Activated B cell treated with CpG ODN at 0.5 μM for 24 hours (primary cell): ENCODE results near the gene CCSER2. TPM values are rescaled to one million over a fixed set of nuclear protein-coding genes. Genes with fewer than 3 reads are reported as not detected.

Experiments
- ATAC-seq: fragments of 200-7000 bp; cut with Tn5 transposase; one replicate; pipeline ENCODE4 v1.10.0; 2021; ENCODE audit warnings: low read depth, mild to moderate bottlenecking, moderate library complexity
- CTCF ChIA-PET: fragments of 350-600 bp; sonication (Branson Sonifier 250); formaldehyde crosslinking; loops from one replicate; lab custom pipeline; 2021; ENCODE audit warnings: antibody characterized with exemption; lab: Charles Lee
- POLR2A ChIA-PET: fragments of 350-600 bp; sonication (Branson Sonifier 250); formaldehyde crosslinking; loops from one replicate; lab custom pipeline; 2021; ENCODE audit warnings: antibody characterized with exemption; lab: Charles Lee
- DNase-seq: peaks from one replicate; pipeline ENCODE4 v3.0.0; 2022
- H3K27ac Mint-ChIP-seq: one replicate; pipeline ENCODE4 v1.8.0; 2020; ENCODE audit warnings: mixed read lengths
- H3K27me3 Mint-ChIP-seq: one replicate; pipeline ENCODE4 v1.8.0; 2021; ENCODE audit warnings: mixed read lengths
- H3K36me3 Mint-ChIP-seq: one replicate; pipeline ENCODE4 v1.8.0; 2021; ENCODE audit warnings: low read depth, mixed read lengths
- H3K4me1 Mint-ChIP-seq: one replicate; pipeline ENCODE4 v1.8.0; 2021; ENCODE audit warnings: mixed read lengths
- H3K4me3 Mint-ChIP-seq: one replicate; pipeline ENCODE4 v1.8.0; 2020; ENCODE audit warnings: mild to moderate bottlenecking, mixed read lengths
- H3K9me3 Mint-ChIP-seq: one replicate; pipeline ENCODE4 v1.8.0; 2020; ENCODE audit warnings: mixed read lengths
- intact Hi-C: fragments of 100-400 bp; cut with micrococcal nuclease; formaldehyde crosslinking; loops from one replicate; pipeline ENCODE4 v1.15.1; 2024
- total RNA-seq: library from RNA; stranded (reverse); gene quantifications from 2 replicates; pipeline ENCODE4 v1.2.3, GENCODE V29; 2022
- TF ChIP-seq, protein P1 (sequence below): fragments of 200-600 bp; IDR thresholded peaks from one replicate; pipeline ENCODE4 v1.8.0; 2022; ENCODE audit warnings: antibody characterized with exemption, mild to moderate bottlenecking

CCSER2 gene
- total RNA-seq, 1 donor from 2014 or later = 57.1 TPM

DNA sequence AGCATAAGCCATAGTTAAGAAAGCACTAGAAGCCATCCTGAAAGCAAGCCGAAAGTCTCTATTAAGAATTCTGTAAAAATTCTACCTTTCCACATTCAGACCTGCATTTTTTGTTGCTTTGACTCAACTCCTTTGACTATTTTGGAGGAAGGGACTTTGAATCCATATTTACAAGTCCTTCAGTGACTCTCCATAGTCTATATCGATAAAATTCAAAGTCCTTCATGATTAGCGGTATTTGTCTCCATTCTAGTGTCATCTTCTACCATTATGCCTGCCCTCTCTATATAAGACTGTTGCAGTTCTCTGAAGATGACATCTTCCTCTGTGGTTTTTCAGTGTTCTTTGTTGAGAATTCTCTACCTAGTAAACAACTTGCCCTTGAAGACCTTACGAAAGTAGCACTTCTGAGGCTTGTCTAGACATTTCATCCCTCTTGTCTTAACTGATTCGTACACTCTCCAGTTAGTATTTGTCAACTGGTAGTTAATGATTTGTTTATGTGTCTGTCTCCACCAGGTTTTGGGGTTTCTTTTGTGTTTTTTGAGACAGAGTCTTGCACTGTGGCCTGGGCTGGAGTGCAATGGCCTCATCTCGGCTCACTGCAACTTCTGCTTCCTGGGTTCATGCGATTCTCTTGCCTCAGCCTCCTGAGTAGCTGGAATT is 1.7 kb downstream of the CCSER2 start:
- ChIA-PET CTCF (no interaction called here), POLR2A (interaction anchor here (0.9 kb wide), 1 partner anchor 12 kb away, joined by 3 read pairs; no protein-coding TSS in a partner anchor)
- Mint-ChIP-seq H3K4me3 (peak overlapping the region; percentile 92), H3K9me3 (no peaks in the 10 kb centered on the region), H3K36me3 (peaks cover 4% of the 10 kb centered on the region), H3K27ac (peak overlapping the region; percentile 95), H3K4me1 (peaks cover 44% of the 10 kb centered on the region), H3K27me3 (no peaks in the 10 kb centered on the region)
- intact Hi-C loops = loop anchor here (2.0 kb wide), 1 partner anchor 13 kb away; no protein-coding TSS in a partner anchor
- DNase-seq (no peak), ATAC-seq (no peak)
- TF ChIP-seq, protein P1, sequence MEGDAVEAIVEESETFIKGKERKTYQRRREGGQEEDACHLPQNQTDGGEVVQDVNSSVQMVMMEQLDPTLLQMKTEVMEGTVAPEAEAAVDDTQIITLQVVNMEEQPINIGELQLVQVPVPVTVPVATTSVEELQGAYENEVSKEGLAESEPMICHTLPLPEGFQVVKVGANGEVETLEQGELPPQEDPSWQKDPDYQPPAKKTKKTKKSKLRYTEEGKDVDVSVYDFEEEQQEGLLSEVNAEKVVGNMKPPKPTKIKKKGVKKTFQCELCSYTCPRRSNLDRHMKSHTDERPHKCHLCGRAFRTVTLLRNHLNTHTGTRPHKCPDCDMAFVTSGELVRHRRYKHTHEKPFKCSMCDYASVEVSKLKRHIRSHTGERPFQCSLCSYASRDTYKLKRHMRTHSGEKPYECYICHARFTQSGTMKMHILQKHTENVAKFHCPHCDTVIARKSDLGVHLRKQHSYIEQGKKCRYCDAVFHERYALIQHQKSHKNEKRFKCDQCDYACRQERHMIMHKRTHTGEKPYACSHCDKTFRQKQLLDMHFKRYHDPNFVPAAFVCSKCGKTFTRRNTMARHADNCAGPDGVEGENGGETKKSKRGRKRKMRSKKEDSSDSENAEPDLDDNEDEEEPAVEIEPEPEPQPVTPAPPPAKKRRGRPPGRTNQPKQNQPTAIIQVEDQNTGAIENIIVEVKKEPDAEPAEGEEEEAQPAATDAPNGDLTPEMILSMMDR = no peak

GRCh38 chr10:84331091-84331490 is 2.7 kb downstream of the CCSER2 start:
- POLR2A ChIA-PET = no interaction called here
- ATAC-seq (no peak), DNase-seq (no peak)
- Mint-ChIP-seq H3K27me3 (no peaks in the 10 kb centered on the region), H3K9me3 (no peaks in the 10 kb centered on the region), H3K4me3 (no peak overlapping the region), H3K27ac (no peak overlapping the region), H3K36me3 (peaks cover 4% of the 10 kb centered on the region), H3K4me1 (peaks cover 44% of the 10 kb centered on the region)
- CTCF ChIA-PET = no interaction called here
- intact Hi-C loops = no loop called here
- TF ChIP-seq, protein P1 = no peak

DNA sequence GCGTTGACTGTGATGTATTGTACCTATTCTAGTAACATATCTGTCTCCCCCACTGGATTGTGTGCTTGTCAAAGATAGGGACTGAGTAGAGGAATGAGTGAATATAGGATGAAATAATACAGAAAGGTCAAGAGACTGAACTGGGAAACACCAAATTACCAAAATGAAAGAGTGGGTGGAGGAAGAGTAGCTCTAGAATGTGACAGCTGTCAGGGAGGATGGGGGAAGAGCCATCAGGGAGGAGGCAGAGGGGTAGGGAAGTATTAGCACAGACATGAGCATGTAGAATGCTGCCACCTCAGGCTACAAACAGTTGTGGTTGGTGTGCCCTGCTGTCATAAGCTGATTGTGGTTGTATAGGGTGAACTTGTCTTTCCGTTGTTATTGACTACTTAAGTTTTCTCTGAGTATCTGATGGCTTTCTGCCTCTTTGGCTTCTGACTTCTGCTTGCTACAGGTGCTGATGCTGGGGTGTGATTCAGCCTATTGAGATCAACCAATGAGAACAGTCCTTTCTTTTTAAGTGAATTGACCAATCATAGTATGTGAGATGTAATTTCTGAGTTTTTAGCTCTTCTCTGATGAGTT is 5.6 kb downstream of the CCSER2 start:
- ChIA-PET CTCF (interaction anchor here (3.6 kb wide), 1 partner anchor 18 kb away, joined by 13 read pairs; no protein-coding TSS in a partner anchor), POLR2A (interaction anchor here (1.9 kb wide), 1 partner anchor 17 kb away, joined by 4 read pairs; no protein-coding TSS in a partner anchor)
- TF ChIP-seq, protein P1 = no peak
- peak; percentile 71 for ATAC-seq
- Mint-ChIP-seq H3K4me3 (no peak overlapping the region), H3K36me3 (peaks cover 3% of the 10 kb centered on the region), H3K4me1 (peaks cover 43% of the 10 kb centered on the region), H3K27me3 (no peaks in the 10 kb centered on the region), H3K9me3 (no peaks in the 10 kb centered on the region), H3K27ac (peak overlapping the region; percentile 32)
- intact Hi-C loops = no loop called here
- DNase-seq = no peak

DNA sequence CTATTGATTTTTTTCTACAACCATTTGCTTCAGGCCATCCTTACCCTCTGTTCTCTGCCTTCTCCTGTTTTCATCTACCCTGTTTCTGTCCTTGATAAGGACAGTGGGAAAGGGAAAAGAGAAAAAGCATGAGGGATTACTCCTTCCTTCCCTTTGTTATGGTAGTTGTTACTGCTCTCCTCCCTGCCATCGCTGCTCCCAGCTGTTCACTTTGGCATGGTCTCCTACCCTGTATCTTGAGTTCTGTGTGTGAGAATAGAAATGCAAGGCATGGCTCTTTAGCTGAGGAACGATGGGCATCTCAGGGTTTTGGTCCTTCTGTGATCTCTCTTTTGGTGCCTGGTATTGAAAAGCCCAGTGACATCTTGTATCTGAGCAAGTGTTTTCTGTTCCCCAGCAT is 6.4 kb downstream of the CCSER2 start:
- TF ChIP-seq, protein P1 = no peak
- DNase-seq = no peak
- Mint-ChIP-seq H3K27ac (no peak overlapping the region), H3K9me3 (no peaks in the 10 kb centered on the region), H3K4me3 (no peak overlapping the region), H3K27me3 (no peaks in the 10 kb centered on the region), H3K4me1 (peaks cover 34% of the 10 kb centered on the region), H3K36me3 (no peaks in the 10 kb centered on the region)
- ChIA-PET CTCF (interaction anchor here (3.6 kb wide), 1 partner anchor 17 kb away, joined by 13 read pairs; no protein-coding TSS in a partner anchor), POLR2A (interaction anchor here (1.9 kb wide), 1 partner anchor 18 kb away, joined by 4 read pairs; no protein-coding TSS in a partner anchor)
- intact Hi-C loops = no loop called here
- ATAC-seq = no peak

DNA sequence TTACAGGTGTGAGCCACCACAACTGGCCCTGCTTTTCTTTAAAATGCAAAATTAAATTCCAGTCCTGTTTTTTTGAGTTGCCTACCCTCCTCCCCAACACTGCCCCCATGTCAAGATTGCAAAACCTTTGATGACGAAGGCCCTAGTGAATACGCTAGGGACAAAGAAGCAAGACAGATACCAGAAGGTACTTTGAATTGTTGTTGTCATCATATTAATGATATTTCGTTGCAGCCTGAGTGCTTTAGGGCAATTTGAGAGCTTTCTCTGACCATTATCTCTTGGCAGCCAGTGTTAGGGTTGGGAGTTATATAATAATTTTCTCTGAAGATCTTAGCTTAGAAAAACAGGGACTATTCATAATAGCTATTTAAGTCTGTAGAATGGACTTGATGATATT is 7.1 kb downstream of the CCSER2 start:
- Mint-ChIP-seq H3K27me3 (no peaks in the 10 kb centered on the region), H3K4me3 (no peak overlapping the region), H3K36me3 (no peaks in the 10 kb centered on the region), H3K9me3 (no peaks in the 10 kb centered on the region), H3K4me1 (peaks cover 31% of the 10 kb centered on the region), H3K27ac (no peak overlapping the region)
- CTCF ChIA-PET = interaction anchor here (1.6 to 3.6 kb wide), 2 partner anchors 16 to 71 kb away, joined by 3 to 13 read pairs; no protein-coding TSS in a partner anchor
- TF ChIP-seq, protein P1 = no peak
- POLR2A ChIA-PET = interaction anchor here (1.9 kb wide), 1 partner anchor 19 kb away, joined by 4 read pairs; no protein-coding TSS in a partner anchor
- intact Hi-C loops = no loop called here
- DNase-seq = no peak
- ATAC-seq = no peak
